MM.1S (cell line): ENCODE results near the gene ZNF507.

Source experiments
- EZH2 ChIP-seq: fragments of 300-600 bp; sonication (generic); optimal IDR thresholded peaks from 2 replicates; pipeline ENCODE3; 2017; ENCODE audit warnings: low read depth, mild to moderate bottlenecking, antibody characterized with exemption, low read length, mixed read lengths
- EZH2phosphoT487 ChIP-seq: fragments of 300-600 bp; sonication (generic); IDR thresholded peaks from 2 replicates; pipeline ENCODE4 v1.6.1; 2018; ENCODE audit warnings: antibody characterized with exemption, low read length
- TF ChIP-seq, protein P1 (sequence below): fragments of 300-600 bp; sonication (generic); IDR thresholded peaks from 2 replicates; pipeline ENCODE4 v1.5.1; 2016; ENCODE audit warnings: antibody characterized with exemption, low read length, mixed read lengths

DNA sequence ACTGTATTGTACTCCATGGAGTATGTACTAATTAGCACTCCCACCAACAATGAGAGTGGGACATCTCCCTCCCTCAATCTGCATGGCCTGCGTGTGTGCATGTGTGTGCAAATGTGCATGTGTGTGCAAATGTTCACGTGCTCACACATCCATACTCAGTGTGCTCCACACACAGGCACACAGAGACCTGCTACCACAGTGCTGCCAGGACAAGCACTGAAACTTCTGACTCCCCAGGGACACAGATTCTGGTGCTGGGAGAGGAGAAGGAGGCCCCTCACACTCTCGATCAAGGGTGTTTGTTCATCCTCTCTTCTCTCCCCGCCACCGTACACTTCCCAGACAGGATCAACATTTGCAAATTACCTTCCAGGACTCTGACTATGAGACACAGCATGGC is 37.8 kb upstream of the ZNF507 start:
- TF ChIP-seq, protein P1, sequence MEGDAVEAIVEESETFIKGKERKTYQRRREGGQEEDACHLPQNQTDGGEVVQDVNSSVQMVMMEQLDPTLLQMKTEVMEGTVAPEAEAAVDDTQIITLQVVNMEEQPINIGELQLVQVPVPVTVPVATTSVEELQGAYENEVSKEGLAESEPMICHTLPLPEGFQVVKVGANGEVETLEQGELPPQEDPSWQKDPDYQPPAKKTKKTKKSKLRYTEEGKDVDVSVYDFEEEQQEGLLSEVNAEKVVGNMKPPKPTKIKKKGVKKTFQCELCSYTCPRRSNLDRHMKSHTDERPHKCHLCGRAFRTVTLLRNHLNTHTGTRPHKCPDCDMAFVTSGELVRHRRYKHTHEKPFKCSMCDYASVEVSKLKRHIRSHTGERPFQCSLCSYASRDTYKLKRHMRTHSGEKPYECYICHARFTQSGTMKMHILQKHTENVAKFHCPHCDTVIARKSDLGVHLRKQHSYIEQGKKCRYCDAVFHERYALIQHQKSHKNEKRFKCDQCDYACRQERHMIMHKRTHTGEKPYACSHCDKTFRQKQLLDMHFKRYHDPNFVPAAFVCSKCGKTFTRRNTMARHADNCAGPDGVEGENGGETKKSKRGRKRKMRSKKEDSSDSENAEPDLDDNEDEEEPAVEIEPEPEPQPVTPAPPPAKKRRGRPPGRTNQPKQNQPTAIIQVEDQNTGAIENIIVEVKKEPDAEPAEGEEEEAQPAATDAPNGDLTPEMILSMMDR = no peak
- TF ChIP-seq EZH2 (no peak), EZH2phosphoT487 (no peak)
